ENCODE measurements around the gene NR1H3. TPM values are rescaled to one million over a fixed set of nuclear protein-coding genes. Genes with fewer than 3 reads are reported as not detected.

NR1H3 gene
- total and polyA plus RNA-seq, 10 of the 15 experiments (the other 5 are each of a cell fraction or from before 2014, with no cell fraction given): 2.6 to 8.9 (median 4.5) TPM

GRCh38 chr11:47236482-47236881, 21.3 kb upstream of the NR1H3 start:
- Histone ChIP-seq H3K27me3 (replicated peaks in 1 of 2; ENCODE audit: control insufficient read depth in 2 of 2, insufficient read depth in 2 of 2, low read length in 1 of 2) (no peaks in the 10 kb centered on the region), H3K4me1 (ENCODE audit: control insufficient read depth, insufficient read depth, low read length) (no peaks in the 10 kb centered on the region), H3K9ac (ENCODE audit: control insufficient read depth, insufficient read depth, low read length) (no peak overlapping the region), H2AFZ (ENCODE audit: control insufficient read depth, low read depth, low read length) (no peak overlapping the region), H3K36me3 (ENCODE audit: control insufficient read depth in 2 of 2, insufficient read depth in 2 of 2, low read length in 1 of 2) (peaks cover 24 to 28% of the 10 kb centered on the region in 2 experiments), H3K4me3 (no peak overlapping the region), H3K9me3 (replicated peaks; ENCODE audit: control insufficient read depth, insufficient read depth, low read length) (no peaks in the 10 kb centered on the region), H3K4me2 (ENCODE audit: control insufficient read depth, insufficient read depth) (no peak overlapping the region), H4K20me1 (ENCODE audit: control insufficient read depth, insufficient read depth) (0 out of 2 replicates have a peak, but pooled peaks cover 3% of the 10 kb centered on the region), H3K79me2 (ENCODE audit: control insufficient read depth, insufficient read depth, low read length) (no peaks in the 10 kb centered on the region), H3K27ac (ENCODE audit: control insufficient read depth, insufficient read depth) (no peak overlapping the region)
- intact Hi-C loops (cut with micrococcal nuclease; ENCODE audit: unreplicated experiment) (no loop called here), in situ Hi-C loops (cut with MboI) (no loop called here)
- POLR2A ChIA-PET: interaction anchor here (0.5 to 0.9 kb wide), 5 partner anchors 12 to 172 kb away, joined by 3 to 9 read pairs (median 3); partner anchors contain the start of gene ACP2
- BruUV-seq (replicated peaks): no TSS peak
- ATAC-seq: no peak
- 83% methylated on average over 5 of the region's 5 CpGs for WGBS (ENCODE audit: insufficient coverage, insufficient replicate concordance, low lambda C conversion rate, missing lambda C conversion rate)
- RAD21 ChIA-PET (ENCODE audit: unreplicated experiment): interaction anchor here (0.9 to 1.3 kb wide), 2 partner anchors 11 to 176 kb away, joined by 3 to 4 read pairs; no protein-coding TSS in a partner anchor
- SMC1A ChIA-PET (ENCODE audit: uncharacterized antibody, unreplicated experiment): interaction anchor here (1.4 to 1.6 kb wide), 2 partner anchors 11 to 12 kb away, joined by 3 to 7 read pairs; partner anchors contain the start of gene ACP2
- DNase-seq (ENCODE audit: low read depth, low spot score): no peak
- CTCF ChIA-PET: interaction anchor here (0.9 to 5.8 kb wide), 3 partner anchors 12 to 23 kb away, joined by 3 to 22 read pairs (median 4); partner anchors contain the start of genes ACP2 and DDB2
- TF ChIP-seq MLLT1 (IDR thresholded peaks at IDR 0.05) (no peak), NRF1 (conservative IDR thresholded peaks at IDR 0.05; ENCODE audit: low read depth, low read length) (no peak), NR2C1 (IDR thresholded peaks at IDR 0.05) (no peak), ELK1 (IDR thresholded peaks at IDR 0.05; ENCODE audit: low read depth, low read length) (no peak), SP1 (IDR thresholded peaks at IDR 0.05; ENCODE audit: low read depth, low read length) (no peak), PML (IDR thresholded peaks at IDR 0.05; ENCODE audit: low read length) (no peak), EZH2 (IDR thresholded peaks at IDR 0.05; ENCODE audit: borderline replicate concordance, control insufficient read depth, low read depth, low read length) (no peak), BACH1 (IDR thresholded peaks at IDR 0.05; ENCODE audit: borderline replicate concordance) (no peak), DPF2 (IDR thresholded peaks at IDR 0.05) (no peak), LARP7 (IDR thresholded peaks at IDR 0.05) (no peak), MEF2A (IDR thresholded peaks at IDR 0.05; ENCODE audit: insufficient read depth, low read depth, low read length) (no peak), FOXM1 (IDR thresholded peaks at IDR 0.05; ENCODE audit: low read depth, low read length) (no peak)
- FAIRE-seq: no peak

All from GM12878 (cell line).